Measurements from ENCODE around the gene YOD1.

The YOD1 gene

GRCh38 chr1:207069858-207070506 lies 19.0 kb upstream of the YOD1 start:
- no peaks in the 10 kb centered on the region for H3K9me3 ChIP-seq
- H3K4me1 ChIP-seq: no peaks in the 10 kb centered on the region
- no peak for TF ChIP-seq CTCF (IDR thresholded peaks at IDR 0.05; ENCODE audit: low read depth, low read length)
- H3K36me3 ChIP-seq: no peaks in the 10 kb centered on the region
- H3K4me3 ChIP-seq (ENCODE audit: low read depth, low read length): no peak overlapping the region
- DNase-seq: no peak
- H3K27me3 ChIP-seq: peaks cover 40% of the 10 kb centered on the region

GRCh38 chr1:207069061-207069460 lies 18.1 kb upstream of the YOD1 start:
- no peaks in the 10 kb centered on the region for H3K9me3 ChIP-seq
- no peaks in the 10 kb centered on the region for H3K36me3 ChIP-seq
- DNase-seq: no peak
- no peak for TF ChIP-seq CTCF (IDR thresholded peaks at IDR 0.05; ENCODE audit: low read depth, low read length)
- no peaks in the 10 kb centered on the region for H3K4me1 ChIP-seq
- H3K27me3 ChIP-seq: peaks cover 31% of the 10 kb centered on the region
- no peak overlapping the region for H3K4me3 ChIP-seq (ENCODE audit: low read depth, low read length)

GRCh38 chr1:207067665-207068064 lies 16.7 kb upstream of the YOD1 start:
- no peak for TF ChIP-seq CTCF (IDR thresholded peaks at IDR 0.05; ENCODE audit: low read depth, low read length)
- no peak for DNase-seq
- H3K9me3 ChIP-seq: no peaks in the 10 kb centered on the region

GRCh38 chr1:207067185-207067584 lies 16.2 kb upstream of the YOD1 start:
- no peak for DNase-seq
- Histone ChIP-seq H3K9me3 (no peaks in the 10 kb centered on the region), H3K4me3 (ENCODE audit: low read depth, low read length) (no peak overlapping the region), H3K4me1 (no peaks in the 10 kb centered on the region), H3K27me3 (peaks cover 21% of the 10 kb centered on the region), H3K36me3 (no peaks in the 10 kb centered on the region)
- no peak for TF ChIP-seq CTCF (IDR thresholded peaks at IDR 0.05; ENCODE audit: low read depth, low read length)

More at GRCh38 chr1:207067665-207068064, 16.7 kb upstream of the YOD1 start:
- no peaks in the 10 kb centered on the region for H3K4me1 ChIP-seq
- H3K36me3 ChIP-seq: no peaks in the 10 kb centered on the region
- no peak overlapping the region for H3K4me3 ChIP-seq (ENCODE audit: low read depth, low read length)
- peaks cover 25% of the 10 kb centered on the region for H3K27me3 ChIP-seq

- H3K9me3 ChIP-seq: no peaks in the 10 kb centered on the region
Measured at GRCh38 chr1:207064561-207064960, 13.6 kb upstream of the YOD1 start.

More at GRCh38 chr1:207064561-207064960, 13.6 kb upstream of the YOD1 start:
- H3K4me3 ChIP-seq (ENCODE audit: low read depth, low read length): no peak overlapping the region
- peaks cover 8% of the 10 kb centered on the region for H3K27me3 ChIP-seq
- no peak for TF ChIP-seq CTCF (IDR thresholded peaks at IDR 0.05; ENCODE audit: low read depth, low read length)
- H3K36me3 ChIP-seq: no peaks in the 10 kb centered on the region
- DNase-seq: no peak
- no peaks in the 10 kb centered on the region for H3K4me1 ChIP-seq
